GM23338 (cell line): ENCODE measurements around the gene TRHDE. TPM values are rescaled to one million over a fixed set of nuclear protein-coding genes. Genes with fewer than 3 reads are reported as not detected.

Experiments
- ATAC-seq: fragments of 200-7000 bp; cut with Tn5 transposase; 3 replicates; pipeline ENCODE4 v1.9.1; 2020
- DNase-seq: peaks from one replicate; pipeline ENCODE4 v3.0.0-alpha.2; 2015; ENCODE audit warnings: low spot score
- H2AFZ ChIP-seq: fragments of 200-600 bp; sonication (generic); 2 replicates; pipeline ENCODE4 v1.8.0; 2016; ENCODE audit warnings: antibody characterized with exemption, mild to moderate bottlenecking, moderate library complexity
- H3F3A ChIP-seq: fragments of 200-600 bp; sonication (generic); replicated peaks from 2 replicates; pipeline ENCODE4 v1.8.0; 2017; ENCODE audit warnings: antibody characterized with exemption, mixed run types, low read depth
- H3K27ac ChIP-seq: fragments of 200-600 bp; sonication (generic); 2 replicates; pipeline ENCODE4 v1.6.1; 2016; ENCODE audit warnings: low read depth
- H3K27me3 ChIP-seq: fragments of 200-600 bp; sonication (generic); 2 replicates; pipeline ENCODE4 v1.8.0; 2016; ENCODE audit warnings: mild to moderate bottlenecking, mixed run types, moderate library complexity; ENCODE audit not compliant: insufficient read depth
- H3K36me3 ChIP-seq: fragments of 200-600 bp; sonication (generic); 2 replicates; pipeline ENCODE4 v1.8.0; 2016; ENCODE audit warnings: mild to moderate bottlenecking; ENCODE audit not compliant: insufficient read depth
- H3K4me1 ChIP-seq: fragments of 200-600 bp; sonication (generic); 2 replicates; pipeline ENCODE4 v1.8.0; 2016; ENCODE audit warnings: mild to moderate bottlenecking, moderate library complexity; ENCODE audit not compliant: insufficient read depth
- H3K4me2 ChIP-seq: fragments of 200-600 bp; sonication (generic); 2 replicates; pipeline ENCODE4 v1.7.1; 2017; ENCODE audit warnings: mixed run types
- H3K4me3 ChIP-seq: fragments of 200-600 bp; sonication (generic); 2 replicates; pipeline ENCODE4 v1.6.1; 2016; ENCODE audit warnings: mixed run types
- H3K79me2 ChIP-seq: fragments of 200-600 bp; sonication (generic); replicated peaks from 2 replicates; pipeline ENCODE4 v1.8.0; 2017; ENCODE audit warnings: mild to moderate bottlenecking; ENCODE audit not compliant: insufficient read depth
- H3K9me2 ChIP-seq: fragments of 200-600 bp; sonication (generic); 2 replicates; pipeline ENCODE4 v1.8.0; 2017; ENCODE audit not compliant: insufficient read depth
- H4K20me1 ChIP-seq: fragments of 200-600 bp; sonication (generic); replicated peaks from 2 replicates; pipeline ENCODE4 v1.8.0; 2017; ENCODE audit warnings: mild to moderate bottlenecking; ENCODE audit not compliant: insufficient read depth
- H3K27ac Mint-ChIP-seq: 2 replicates; pipeline ENCODE4 v1.8.0; 2020; ENCODE audit warnings: inconsistent platforms, mild to moderate bottlenecking, moderate library complexity, mixed read lengths
- H3K27me3 Mint-ChIP-seq: 3 replicates; pipeline ENCODE4 v1.8.0; 2022; ENCODE audit warnings: low read depth, mild to moderate bottlenecking, moderate library complexity, mixed read lengths, inconsistent platforms; ENCODE audit not compliant: insufficient read depth, poor library complexity
- H3K36me3 Mint-ChIP-seq: 3 replicates; pipeline ENCODE4 v1.8.0; 2021; ENCODE audit warnings: low read depth, mild to moderate bottlenecking, inconsistent platforms, moderate library complexity, mixed read lengths
- H3K4me1 Mint-ChIP-seq: 3 replicates; pipeline ENCODE4 v1.8.0; 2020; ENCODE audit warnings: mild to moderate bottlenecking, inconsistent platforms, mixed read lengths
- H3K4me3 Mint-ChIP-seq: 3 replicates; pipeline ENCODE4 v1.8.0; 2021; ENCODE audit warnings: moderate library complexity, mild to moderate bottlenecking, inconsistent platforms, mixed read lengths
- H3K9me3 Mint-ChIP-seq: 3 replicates; pipeline ENCODE4 v1.8.0; 2020; ENCODE audit warnings: moderate library complexity, mild to moderate bottlenecking, inconsistent platforms, mixed read lengths
- CREB1 ChIP-seq: fragments of 250-450 bp; sonication (Bioruptor Pico); IDR thresholded peaks from 2 replicates; pipeline ENCODE4 v1.5.0; 2020; ENCODE audit warnings: low read depth, mild to moderate bottlenecking, moderate library complexity
- ETS1 ChIP-seq: IDR thresholded peaks from 2 replicates; pipeline ENCODE4 v1.6.1; 2016; ENCODE audit warnings: antibody characterized with exemption
- EZH2 ChIP-seq: fragments of 200-600 bp; sonication (generic); IDR thresholded peaks from one replicate; pipeline ENCODE4 v1.8.0; 2017; ENCODE audit warnings: antibody characterized with exemption, mild to moderate bottlenecking, low read depth; ENCODE audit not compliant: unreplicated experiment
- EZH2phosphoT487 ChIP-seq: fragments of 200-600 bp; sonication (generic); IDR thresholded peaks from one replicate; pipeline ENCODE4 v1.8.1; 2018; ENCODE audit warnings: antibody characterized with exemption; ENCODE audit not compliant: unreplicated experiment
- NANOG ChIP-seq: IDR thresholded peaks from 2 replicates; pipeline ENCODE4 v1.6.1; 2016; ENCODE audit warnings: antibody characterized with exemption, borderline replicate concordance
- POLR2AphosphoS5 ChIP-seq: IDR thresholded peaks from 2 replicates; pipeline ENCODE4 v1.6.1; 2016; ENCODE audit warnings: antibody characterized with exemption, low read depth
- STAT1 ChIP-seq: IDR thresholded peaks from one replicate; pipeline ENCODE4 v1.6.1; 2016; ENCODE audit warnings: antibody characterized with exemption; ENCODE audit not compliant: unreplicated experiment
- ZNF114 ChIP-seq: fragments of 250-450 bp; sonication (Bioruptor Pico); IDR thresholded peaks from 2 replicates; pipeline ENCODE4 v1.5.0; 2020; ENCODE audit warnings: mild to moderate bottlenecking, moderate library complexity
- ZNF331 ChIP-seq: fragments of 250-450 bp; sonication (Bioruptor Pico); IDR thresholded peaks from 2 replicates; pipeline ENCODE4 v1.5.0; 2020; ENCODE audit warnings: low read depth, mild to moderate bottlenecking, moderate library complexity
- polyA plus RNA-seq: library from polyadenylated mRNA; unstranded; fragments of >200 nt; fragmentation: Nextera tagmentation; extraction: Ambion mirVana; gene quantifications from 2 replicates; pipeline ENCODE4 v1.2.1, GENCODE V29; 2016
- total RNA-seq: library from RNA; depleted of rRNA; stranded (reverse); fragments of >200 nt; shearing (Covaris generic); gene quantifications from 2 replicates; pipeline ENCODE4 v1.2.3, GENCODE V29; 2014
- TF ChIP-seq, protein P1 (sequence below): IDR thresholded peaks from one replicate; pipeline ENCODE4 v1.6.1; 2018; ENCODE audit warnings: antibody characterized with exemption; ENCODE audit not compliant: unreplicated experiment
- TF ChIP-seq, protein P2 (sequence below): fragments of 250-450 bp; sonication (Bioruptor Pico); IDR thresholded peaks from 2 replicates; pipeline ENCODE4 v1.5.0; 2020; ENCODE audit warnings: mild to moderate bottlenecking, moderate library complexity
- TF ChIP-seq, protein P3 (sequence below), 2 experiments: fragments of 200-600 bp in 1 of 2; sonication (generic) in 1 of 2; conservative IDR thresholded peaks; 2 replicates each; pipeline versions ENCODE4 v1.5.1 to v1.6.1; 2016 to 2017; ENCODE audit warnings: antibody characterized with exemption in 2 of 2, low read depth in 2 of 2, mild to moderate bottlenecking in 2 of 2, moderate library complexity in 1 of 2

The TRHDE gene
- total and polyA plus RNA-seq, 2 experiments from 2014 or later = 1.3 to 7.7 TPM

DNA sequence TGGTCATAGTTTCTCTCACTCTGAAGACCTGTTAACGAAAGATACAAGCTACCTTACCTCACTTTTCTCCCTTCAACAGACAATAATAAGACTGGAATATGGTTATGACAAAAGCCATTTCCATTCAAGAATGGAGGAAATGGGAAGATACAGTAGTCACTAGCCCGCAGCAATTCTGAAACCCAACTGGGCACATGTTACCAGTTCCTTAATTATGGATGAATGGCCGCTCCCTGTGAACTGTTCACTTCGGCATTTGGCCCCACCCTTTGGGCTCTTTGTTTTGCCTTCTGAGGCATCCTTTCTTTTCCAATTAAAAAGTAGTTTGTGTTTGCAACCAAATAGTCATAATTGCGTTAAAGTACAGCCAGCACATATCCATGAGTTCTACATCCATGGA is 19.0 kb downstream of the TRHDE start (continued):
- no peak for TF ChIP-seq ETS1
- no peak for TF ChIP-seq ZNF114 (CRISPR knock-in tag)
- no peak for TF ChIP-seq ZNF331 (CRISPR knock-in tag)
- no peak for TF ChIP-seq CREB1 (CRISPR knock-in tag)
- TF ChIP-seq EZH2phosphoT487 = no peak

GRCh38 chr12:72293701-72294100 is 21.5 kb downstream of the TRHDE start:
- Histone ChIP-seq H3K27ac (no peak overlapping the region), H3K4me3 (no peak overlapping the region), H3K79me2 (no peaks in the 10 kb centered on the region), H3F3A (no peaks in the 10 kb centered on the region), H4K20me1 (no peaks in the 10 kb centered on the region), H2AFZ (no peak overlapping the region), H3K36me3 (no peaks in the 10 kb centered on the region), H3K9me2 (peaks cover 6% of the 10 kb centered on the region; the same call in 1 of the 2 replicates), H3K27me3 (no peaks in the 10 kb centered on the region), H3K4me2 (no peak overlapping the region), H3K4me1 (no peaks in the 10 kb centered on the region)
- Mint-ChIP-seq H3K27me3 (no peaks in the 10 kb centered on the region), H3K9me3 (no peaks in the 10 kb centered on the region), H3K27ac (no peak overlapping the region), H3K4me1 (peaks cover 3% of the 10 kb centered on the region; the same call in 2 of the 3 replicates), H3K4me3 (no peak overlapping the region), H3K36me3 (no peaks in the 10 kb centered on the region)
- ATAC-seq (no peak), DNase-seq (no peak)
- no peak for TF ChIP-seq CREB1 (CRISPR knock-in tag)
- TF ChIP-seq, protein P1, sequence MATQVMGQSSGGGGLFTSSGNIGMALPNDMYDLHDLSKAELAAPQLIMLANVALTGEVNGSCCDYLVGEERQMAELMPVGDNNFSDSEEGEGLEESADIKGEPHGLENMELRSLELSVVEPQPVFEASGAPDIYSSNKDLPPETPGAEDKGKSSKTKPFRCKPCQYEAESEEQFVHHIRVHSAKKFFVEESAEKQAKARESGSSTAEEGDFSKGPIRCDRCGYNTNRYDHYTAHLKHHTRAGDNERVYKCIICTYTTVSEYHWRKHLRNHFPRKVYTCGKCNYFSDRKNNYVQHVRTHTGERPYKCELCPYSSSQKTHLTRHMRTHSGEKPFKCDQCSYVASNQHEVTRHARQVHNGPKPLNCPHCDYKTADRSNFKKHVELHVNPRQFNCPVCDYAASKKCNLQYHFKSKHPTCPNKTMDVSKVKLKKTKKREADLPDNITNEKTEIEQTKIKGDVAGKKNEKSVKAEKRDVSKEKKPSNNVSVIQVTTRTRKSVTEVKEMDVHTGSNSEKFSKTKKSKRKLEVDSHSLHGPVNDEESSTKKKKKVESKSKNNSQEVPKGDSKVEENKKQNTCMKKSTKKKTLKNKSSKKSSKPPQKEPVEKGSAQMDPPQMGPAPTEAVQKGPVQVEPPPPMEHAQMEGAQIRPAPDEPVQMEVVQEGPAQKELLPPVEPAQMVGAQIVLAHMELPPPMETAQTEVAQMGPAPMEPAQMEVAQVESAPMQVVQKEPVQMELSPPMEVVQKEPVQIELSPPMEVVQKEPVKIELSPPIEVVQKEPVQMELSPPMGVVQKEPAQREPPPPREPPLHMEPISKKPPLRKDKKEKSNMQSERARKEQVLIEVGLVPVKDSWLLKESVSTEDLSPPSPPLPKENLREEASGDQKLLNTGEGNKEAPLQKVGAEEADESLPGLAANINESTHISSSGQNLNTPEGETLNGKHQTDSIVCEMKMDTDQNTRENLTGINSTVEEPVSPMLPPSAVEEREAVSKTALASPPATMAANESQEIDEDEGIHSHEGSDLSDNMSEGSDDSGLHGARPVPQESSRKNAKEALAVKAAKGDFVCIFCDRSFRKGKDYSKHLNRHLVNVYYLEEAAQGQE = no peak
- TF ChIP-seq, protein P2, sequence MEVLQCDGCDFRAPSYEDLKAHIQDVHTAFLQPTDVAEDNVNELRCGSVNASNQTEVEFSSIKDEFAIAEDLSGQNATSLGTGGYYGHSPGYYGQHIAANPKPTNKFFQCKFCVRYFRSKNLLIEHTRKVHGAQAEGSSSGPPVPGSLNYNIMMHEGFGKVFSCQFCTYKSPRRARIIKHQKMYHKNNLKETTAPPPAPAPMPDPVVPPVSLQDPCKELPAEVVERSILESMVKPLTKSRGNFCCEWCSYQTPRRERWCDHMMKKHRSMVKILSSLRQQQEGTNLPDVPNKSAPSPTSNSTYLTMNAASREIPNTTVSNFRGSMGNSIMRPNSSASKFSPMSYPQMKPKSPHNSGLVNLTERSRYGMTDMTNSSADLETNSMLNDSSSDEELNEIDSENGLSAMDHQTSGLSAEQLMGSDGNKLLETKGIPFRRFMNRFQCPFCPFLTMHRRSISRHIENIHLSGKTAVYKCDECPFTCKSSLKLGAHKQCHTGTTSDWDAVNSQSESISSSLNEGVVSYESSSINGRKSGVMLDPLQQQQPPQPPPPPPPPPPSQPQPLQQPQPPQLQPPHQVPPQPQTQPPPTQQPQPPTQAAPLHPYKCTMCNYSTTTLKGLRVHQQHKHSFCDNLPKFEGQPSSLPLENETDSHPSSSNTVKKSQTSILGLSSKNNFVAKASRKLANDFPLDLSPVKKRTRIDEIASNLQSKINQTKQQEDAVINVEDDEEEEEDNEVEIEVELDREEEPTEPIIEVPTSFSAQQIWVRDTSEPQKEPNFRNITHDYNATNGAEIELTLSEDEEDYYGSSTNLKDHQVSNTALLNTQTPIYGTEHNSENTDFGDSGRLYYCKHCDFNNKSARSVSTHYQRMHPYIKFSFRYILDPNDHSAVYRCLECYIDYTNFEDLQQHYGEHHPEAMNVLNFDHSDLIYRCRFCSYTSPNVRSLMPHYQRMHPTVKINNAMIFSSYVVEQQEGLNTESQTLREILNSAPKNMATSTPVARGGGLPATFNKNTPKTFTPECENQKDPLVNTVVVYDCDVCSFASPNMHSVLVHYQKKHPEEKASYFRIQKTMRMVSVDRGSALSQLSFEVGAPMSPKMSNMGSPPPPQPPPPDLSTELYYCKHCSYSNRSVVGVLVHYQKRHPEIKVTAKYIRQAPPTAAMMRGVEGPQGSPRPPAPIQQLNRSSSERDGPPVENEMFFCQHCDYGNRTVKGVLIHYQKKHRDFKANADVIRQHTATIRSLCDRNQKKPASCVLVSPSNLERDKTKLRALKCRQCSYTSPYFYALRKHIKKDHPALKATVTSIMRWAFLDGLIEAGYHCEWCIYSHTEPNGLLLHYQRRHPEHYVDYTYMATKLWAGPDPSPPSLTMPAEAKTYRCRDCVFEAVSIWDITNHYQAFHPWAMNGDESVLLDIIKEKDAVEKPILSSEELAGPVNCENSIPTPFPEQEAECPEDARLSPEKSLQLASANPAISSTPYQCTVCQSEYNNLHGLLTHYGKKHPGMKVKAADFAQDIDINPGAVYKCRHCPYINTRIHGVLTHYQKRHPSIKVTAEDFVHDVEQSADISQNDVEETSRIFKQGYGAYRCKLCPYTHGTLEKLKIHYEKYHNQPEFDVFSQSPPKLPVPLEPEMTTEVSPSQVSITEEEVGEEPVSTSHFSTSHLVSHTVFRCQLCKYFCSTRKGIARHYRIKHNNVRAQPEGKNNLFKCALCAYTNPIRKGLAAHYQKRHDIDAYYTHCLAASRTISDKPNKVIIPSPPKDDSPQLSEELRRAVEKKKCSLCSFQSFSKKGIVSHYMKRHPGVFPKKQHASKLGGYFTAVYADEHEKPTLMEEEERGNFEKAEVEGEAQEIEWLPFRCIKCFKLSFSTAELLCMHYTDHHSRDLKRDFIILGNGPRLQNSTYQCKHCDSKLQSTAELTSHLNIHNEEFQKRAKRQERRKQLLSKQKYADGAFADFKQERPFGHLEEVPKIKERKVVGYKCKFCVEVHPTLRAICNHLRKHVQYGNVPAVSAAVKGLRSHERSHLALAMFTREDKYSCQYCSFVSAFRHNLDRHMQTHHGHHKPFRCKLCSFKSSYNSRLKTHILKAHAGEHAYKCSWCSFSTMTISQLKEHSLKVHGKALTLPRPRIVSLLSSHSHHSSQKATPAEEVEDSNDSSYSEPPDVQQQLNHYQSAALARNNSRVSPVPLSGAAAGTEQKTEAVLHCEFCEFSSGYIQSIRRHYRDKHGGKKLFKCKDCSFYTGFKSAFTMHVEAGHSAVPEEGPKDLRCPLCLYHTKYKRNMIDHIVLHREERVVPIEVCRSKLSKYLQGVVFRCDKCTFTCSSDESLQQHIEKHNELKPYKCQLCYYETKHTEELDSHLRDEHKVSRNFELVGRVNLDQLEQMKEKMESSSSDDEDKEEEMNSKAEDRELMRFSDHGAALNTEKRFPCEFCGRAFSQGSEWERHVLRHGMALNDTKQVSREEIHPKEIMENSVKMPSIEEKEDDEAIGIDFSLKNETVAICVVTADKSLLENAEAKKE (CRISPR knock-in tag) = no peak
- TF ChIP-seq, protein P3, sequence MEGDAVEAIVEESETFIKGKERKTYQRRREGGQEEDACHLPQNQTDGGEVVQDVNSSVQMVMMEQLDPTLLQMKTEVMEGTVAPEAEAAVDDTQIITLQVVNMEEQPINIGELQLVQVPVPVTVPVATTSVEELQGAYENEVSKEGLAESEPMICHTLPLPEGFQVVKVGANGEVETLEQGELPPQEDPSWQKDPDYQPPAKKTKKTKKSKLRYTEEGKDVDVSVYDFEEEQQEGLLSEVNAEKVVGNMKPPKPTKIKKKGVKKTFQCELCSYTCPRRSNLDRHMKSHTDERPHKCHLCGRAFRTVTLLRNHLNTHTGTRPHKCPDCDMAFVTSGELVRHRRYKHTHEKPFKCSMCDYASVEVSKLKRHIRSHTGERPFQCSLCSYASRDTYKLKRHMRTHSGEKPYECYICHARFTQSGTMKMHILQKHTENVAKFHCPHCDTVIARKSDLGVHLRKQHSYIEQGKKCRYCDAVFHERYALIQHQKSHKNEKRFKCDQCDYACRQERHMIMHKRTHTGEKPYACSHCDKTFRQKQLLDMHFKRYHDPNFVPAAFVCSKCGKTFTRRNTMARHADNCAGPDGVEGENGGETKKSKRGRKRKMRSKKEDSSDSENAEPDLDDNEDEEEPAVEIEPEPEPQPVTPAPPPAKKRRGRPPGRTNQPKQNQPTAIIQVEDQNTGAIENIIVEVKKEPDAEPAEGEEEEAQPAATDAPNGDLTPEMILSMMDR (conservative IDR thresholded peaks at IDR 0.05; ENCODE audit: low read depth in 2 of 2) = no peak
- no peak for TF ChIP-seq NANOG
- TF ChIP-seq POLR2AphosphoS5 = no peak
- no peak for TF ChIP-seq ETS1
- TF ChIP-seq EZH2 = no peak
- TF ChIP-seq ZNF114 (CRISPR knock-in tag) = no peak
- no peak for TF ChIP-seq STAT1
